ENCODE data around the gene KCNMB4.

The KCNMB4 gene

GRCh38 chr12:70321191-70321590 lies 44.9 kb upstream of the KCNMB4 start:
- no peak overlapping the region for H3K4me3 ChIP-seq (replicated peaks; ENCODE audit: insufficient read depth, low read length)
- DNase-seq (ENCODE audit: low read depth in 1 of 2, low spot score in 1 of 2): no peak
- no peaks in the 10 kb centered on the region for H3K27me3 ChIP-seq (ENCODE audit: insufficient read depth, poor library complexity, severe bottlenecking)
- no peak overlapping the region for H3K27ac ChIP-seq (replicated peaks)
- TF ChIP-seq CTCF (IDR thresholded peaks at IDR 0.05; ENCODE audit: insufficient read depth, low read length) (no peak), GABPA (IDR thresholded peaks at IDR 0.05; ENCODE audit: low read depth) (no peak), SPI1 (IDR thresholded peaks at IDR 0.05; ENCODE audit: borderline replicate concordance, low read depth) (no peak), POLR2AphosphoS5 (IDR thresholded peaks at IDR 0.05; ENCODE audit: low read depth) (no peak)
- TF ChIP-seq, protein P1, sequence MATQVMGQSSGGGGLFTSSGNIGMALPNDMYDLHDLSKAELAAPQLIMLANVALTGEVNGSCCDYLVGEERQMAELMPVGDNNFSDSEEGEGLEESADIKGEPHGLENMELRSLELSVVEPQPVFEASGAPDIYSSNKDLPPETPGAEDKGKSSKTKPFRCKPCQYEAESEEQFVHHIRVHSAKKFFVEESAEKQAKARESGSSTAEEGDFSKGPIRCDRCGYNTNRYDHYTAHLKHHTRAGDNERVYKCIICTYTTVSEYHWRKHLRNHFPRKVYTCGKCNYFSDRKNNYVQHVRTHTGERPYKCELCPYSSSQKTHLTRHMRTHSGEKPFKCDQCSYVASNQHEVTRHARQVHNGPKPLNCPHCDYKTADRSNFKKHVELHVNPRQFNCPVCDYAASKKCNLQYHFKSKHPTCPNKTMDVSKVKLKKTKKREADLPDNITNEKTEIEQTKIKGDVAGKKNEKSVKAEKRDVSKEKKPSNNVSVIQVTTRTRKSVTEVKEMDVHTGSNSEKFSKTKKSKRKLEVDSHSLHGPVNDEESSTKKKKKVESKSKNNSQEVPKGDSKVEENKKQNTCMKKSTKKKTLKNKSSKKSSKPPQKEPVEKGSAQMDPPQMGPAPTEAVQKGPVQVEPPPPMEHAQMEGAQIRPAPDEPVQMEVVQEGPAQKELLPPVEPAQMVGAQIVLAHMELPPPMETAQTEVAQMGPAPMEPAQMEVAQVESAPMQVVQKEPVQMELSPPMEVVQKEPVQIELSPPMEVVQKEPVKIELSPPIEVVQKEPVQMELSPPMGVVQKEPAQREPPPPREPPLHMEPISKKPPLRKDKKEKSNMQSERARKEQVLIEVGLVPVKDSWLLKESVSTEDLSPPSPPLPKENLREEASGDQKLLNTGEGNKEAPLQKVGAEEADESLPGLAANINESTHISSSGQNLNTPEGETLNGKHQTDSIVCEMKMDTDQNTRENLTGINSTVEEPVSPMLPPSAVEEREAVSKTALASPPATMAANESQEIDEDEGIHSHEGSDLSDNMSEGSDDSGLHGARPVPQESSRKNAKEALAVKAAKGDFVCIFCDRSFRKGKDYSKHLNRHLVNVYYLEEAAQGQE (IDR thresholded peaks at IDR 0.05; ENCODE audit: insufficient replicate concordance, low read depth): no peak

DNA sequence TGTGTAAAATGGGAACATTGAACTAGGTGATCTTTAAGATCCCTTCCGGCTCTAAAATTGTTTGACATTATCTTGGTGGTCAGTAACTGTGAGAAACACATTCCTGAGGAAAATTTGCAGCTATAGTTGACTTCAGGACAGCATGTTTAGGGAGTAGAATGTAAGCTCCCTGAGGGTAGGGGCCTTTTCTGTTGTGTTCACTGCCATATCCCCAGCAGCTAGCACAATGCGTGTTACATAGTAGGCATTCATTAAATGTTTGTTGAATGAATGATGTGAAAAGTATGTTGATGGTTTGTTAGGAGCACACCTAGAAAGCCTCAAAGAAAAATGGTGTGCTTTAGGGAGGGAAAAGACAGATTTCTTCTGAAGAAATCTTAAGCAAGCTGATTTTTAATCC lies 38.5 kb upstream of the KCNMB4 start:
- no peaks in the 10 kb centered on the region for H3K27me3 ChIP-seq (ENCODE audit: insufficient read depth, poor library complexity, severe bottlenecking)
- H3K27ac ChIP-seq (replicated peaks): no peak overlapping the region
- TF ChIP-seq GABPA (IDR thresholded peaks at IDR 0.05; ENCODE audit: low read depth): no peak
- TF ChIP-seq SPI1 (IDR thresholded peaks at IDR 0.05; ENCODE audit: borderline replicate concordance, low read depth): no peak
- TF ChIP-seq CTCF (IDR thresholded peaks at IDR 0.05; ENCODE audit: insufficient read depth, low read length): no peak
- TF ChIP-seq, protein P1 (IDR thresholded peaks at IDR 0.05; ENCODE audit: insufficient replicate concordance, low read depth): no peak
- DNase-seq (ENCODE audit: low read depth in 1 of 2, low spot score in 1 of 2): no peak
- no peak overlapping the region for H3K4me3 ChIP-seq (replicated peaks; ENCODE audit: insufficient read depth, low read length)

GRCh38 chr12:70329728-70330127 lies 36.4 kb upstream of the KCNMB4 start:
- H3K27me3 ChIP-seq (ENCODE audit: insufficient read depth, poor library complexity, severe bottlenecking): no peaks in the 10 kb centered on the region
- H3K4me3 ChIP-seq (replicated peaks; ENCODE audit: insufficient read depth, low read length): no peak overlapping the region
- TF ChIP-seq POLR2AphosphoS5 (IDR thresholded peaks at IDR 0.05; ENCODE audit: low read depth) (no peak), CTCF (IDR thresholded peaks at IDR 0.05; ENCODE audit: insufficient read depth, low read length) (no peak)
- no peak for DNase-seq (ENCODE audit: low read depth in 1 of 2, low spot score in 1 of 2)
- H3K27ac ChIP-seq (replicated peaks): no peak overlapping the region

DNA sequence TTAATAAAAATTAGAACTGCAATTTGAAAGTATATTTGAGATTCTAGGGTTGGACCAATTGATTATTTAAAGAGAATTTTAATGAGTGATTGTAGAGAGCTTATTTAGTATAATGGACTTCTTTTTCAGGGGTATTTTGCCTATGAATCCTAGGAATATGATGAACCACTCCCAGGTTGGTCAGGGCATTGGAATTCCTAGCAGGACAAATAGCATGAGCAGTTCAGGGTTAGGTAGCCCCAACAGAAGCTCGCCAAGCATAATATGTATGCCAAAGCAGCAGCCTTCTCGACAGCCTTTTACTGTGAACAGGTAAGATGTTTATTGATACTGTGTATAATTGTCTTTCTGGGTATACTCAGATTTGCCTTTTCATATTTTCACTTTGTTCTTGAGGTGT lies 35.9 kb upstream of the KCNMB4 start:
- Histone ChIP-seq H3K4me3 (replicated peaks; ENCODE audit: insufficient read depth, low read length) (no peak overlapping the region), H3K27ac (replicated peaks) (no peak overlapping the region), H3K27me3 (ENCODE audit: insufficient read depth, poor library complexity, severe bottlenecking) (no peaks in the 10 kb centered on the region)
- no peak for DNase-seq (ENCODE audit: low read depth in 1 of 2, low spot score in 1 of 2)
- TF ChIP-seq, protein P1 (IDR thresholded peaks at IDR 0.05; ENCODE audit: insufficient replicate concordance, low read depth): no peak
- TF ChIP-seq POLR2AphosphoS5 (IDR thresholded peaks at IDR 0.05; ENCODE audit: low read depth): no peak
- no peak for TF ChIP-seq CTCF (IDR thresholded peaks at IDR 0.05; ENCODE audit: insufficient read depth, low read length)
- no peak for TF ChIP-seq SPI1 (IDR thresholded peaks at IDR 0.05; ENCODE audit: borderline replicate concordance, low read depth)
- no peak for TF ChIP-seq GABPA (IDR thresholded peaks at IDR 0.05; ENCODE audit: low read depth)

All from HL-60 (cell line).